Measurements from ENCODE around the gene DGLUCY.

The DGLUCY gene

DNA sequence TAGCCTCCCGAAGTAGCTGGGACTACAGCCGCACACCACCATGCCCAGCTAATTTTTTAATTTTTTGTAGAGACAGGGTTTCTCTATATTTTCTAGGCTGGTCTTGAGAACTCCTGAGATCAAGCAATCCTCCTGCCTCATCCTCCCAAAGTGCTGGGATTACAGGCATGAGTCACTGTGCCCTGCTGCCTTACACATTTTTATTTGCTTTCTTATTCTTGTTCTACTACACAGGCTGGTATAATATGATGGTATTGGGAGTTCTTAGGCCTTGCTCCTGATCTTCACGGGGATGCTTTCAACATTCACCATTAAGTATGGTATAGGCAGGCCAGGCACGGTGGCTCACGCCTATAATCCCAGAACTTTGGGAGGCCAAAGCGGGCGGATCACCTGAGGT is 21.2 kb downstream of the DGLUCY start:
- H2BK120ac ChIP-seq (ENCODE audit: low read depth, low read length), result no peak overlapping the region

DNA sequence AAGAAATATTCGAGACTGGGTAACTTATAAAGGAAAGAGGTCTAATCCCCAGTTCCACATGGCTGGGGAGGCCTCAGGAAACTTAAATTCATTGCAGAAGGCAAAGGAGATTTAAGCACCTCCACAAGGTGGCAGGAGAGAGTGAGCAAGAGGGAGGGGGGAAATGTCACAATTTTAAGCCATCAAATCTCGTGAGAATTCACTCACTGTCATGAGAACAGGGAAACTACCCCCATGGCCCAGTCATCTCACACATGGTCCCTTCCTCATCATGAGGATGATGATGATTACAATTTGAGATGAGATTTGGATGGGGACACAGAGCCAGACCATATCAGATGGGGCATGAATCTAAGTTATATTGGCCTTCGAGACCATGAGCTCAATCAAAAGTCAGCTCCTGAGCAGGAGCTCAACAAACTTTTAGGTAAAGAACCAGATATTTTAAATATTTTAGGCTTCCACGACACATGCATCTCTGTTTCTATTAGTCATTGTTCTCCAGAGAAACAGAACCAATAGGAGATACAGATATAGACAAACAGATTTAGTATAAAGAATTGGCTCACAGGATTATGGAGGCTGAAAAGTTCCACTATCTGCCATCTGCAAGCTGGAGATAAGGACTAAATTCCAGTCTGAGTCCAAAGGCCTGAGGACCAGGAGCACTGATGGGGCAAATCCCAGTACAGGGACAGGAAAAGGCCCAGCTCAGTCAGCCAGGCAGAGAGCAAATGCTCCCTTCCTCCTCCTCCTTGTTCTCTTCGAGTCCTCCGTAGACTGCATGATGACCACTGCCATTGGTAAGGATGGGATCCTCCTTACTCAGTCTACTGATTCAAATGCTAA is 24.9 kb downstream of the DGLUCY start:
- H3K18ac ChIP-seq (ENCODE audit: low read length), result no peak overlapping the region
- H3K4me2 ChIP-seq (ENCODE audit: low read length), result no peak overlapping the region
- no peak overlapping the region for H3K4me3 ChIP-seq (ENCODE audit: low read length)
- H2BK5ac ChIP-seq (ENCODE audit: low read length), result no peak overlapping the region
- DNase-seq, result peak; percentile 79
- no peak overlapping the region for H3K23ac ChIP-seq (ENCODE audit: low read length)
- WGBS (ENCODE audit: extremely low coverage, insufficient coverage, low lambda C conversion rate), result no CpG with 5 or more reads among the region's 6 CpGs
- no peaks in the 10 kb centered on the region for H3K79me1 ChIP-seq (ENCODE audit: low read length)
- H4K5ac ChIP-seq (ENCODE audit: low read length), result no peak overlapping the region
- no peak overlapping the region for H3K9ac ChIP-seq (ENCODE audit: low read length)
- H3K4ac ChIP-seq (ENCODE audit: low read depth, low read length), result no peak overlapping the region
- H3K56ac ChIP-seq (ENCODE audit: low read length), result no peak overlapping the region
- no peaks in the 10 kb centered on the region for H3K79me2 ChIP-seq (ENCODE audit: control insufficient read depth, insufficient read depth, low read length)
- no peak overlapping the region for H3K27ac ChIP-seq (ENCODE audit: low read depth, low read length)
- no peak overlapping the region for H2BK15ac ChIP-seq (replicated peaks; ENCODE audit: low read depth)
- no peaks in the 10 kb centered on the region for H3K36me3 ChIP-seq (ENCODE audit: control insufficient read depth, insufficient read depth, low read length)
- H4K8ac ChIP-seq (ENCODE audit: low read depth, low read length), result no peak overlapping the region
- H2AK5ac ChIP-seq (ENCODE audit: low read length), result no peak overlapping the region
- H3K4me1 ChIP-seq (ENCODE audit: control insufficient read depth, low read depth, low read length), result peaks cover 2% of the 10 kb centered on the region
- H3K27me3 ChIP-seq (ENCODE audit: insufficient read depth, low read length, poor library complexity), result no peaks in the 10 kb centered on the region
- H2BK120ac ChIP-seq (ENCODE audit: low read depth, low read length), result no peak overlapping the region

More for the DNA sequence above, 21.2 kb downstream of the DGLUCY start:
- no peak overlapping the region for H4K8ac ChIP-seq (ENCODE audit: low read depth, low read length)
- no peaks in the 10 kb centered on the region for H3K36me3 ChIP-seq (ENCODE audit: control insufficient read depth, insufficient read depth, low read length)
- WGBS (ENCODE audit: extremely low coverage, insufficient coverage, low lambda C conversion rate), result no CpG with 5 or more reads among the region's 7 CpGs
- H3K18ac ChIP-seq (ENCODE audit: low read length), result no peak overlapping the region
- no peak overlapping the region for H3K4me2 ChIP-seq (ENCODE audit: low read length)
- no peaks in the 10 kb centered on the region for H3K27me3 ChIP-seq (ENCODE audit: insufficient read depth, low read length, poor library complexity)
- no peaks in the 10 kb centered on the region for H3K79me2 ChIP-seq (ENCODE audit: control insufficient read depth, insufficient read depth, low read length)
- no peak overlapping the region for H2AK5ac ChIP-seq (ENCODE audit: low read length)
- no peak overlapping the region for H4K5ac ChIP-seq (ENCODE audit: low read length)
- no peaks in the 10 kb centered on the region for H3K79me1 ChIP-seq (ENCODE audit: low read length)
- no peak for DNase-seq
- no peak overlapping the region for H3K27ac ChIP-seq (ENCODE audit: low read depth, low read length)
- no peak overlapping the region for H3K9ac ChIP-seq (ENCODE audit: low read length)
- no peak overlapping the region for H2BK15ac ChIP-seq (replicated peaks; ENCODE audit: low read depth)
- H3K4me1 ChIP-seq (ENCODE audit: control insufficient read depth, low read depth, low read length), result no peaks in the 10 kb centered on the region
- H3K56ac ChIP-seq (ENCODE audit: low read length), result no peak overlapping the region
- H3K4me3 ChIP-seq (ENCODE audit: low read length), result no peak overlapping the region
- no peak overlapping the region for H2BK5ac ChIP-seq (ENCODE audit: low read length)
- H3K4ac ChIP-seq (ENCODE audit: low read depth, low read length), result no peak overlapping the region
- no peak overlapping the region for H3K23ac ChIP-seq (ENCODE audit: low read length)

DNA sequence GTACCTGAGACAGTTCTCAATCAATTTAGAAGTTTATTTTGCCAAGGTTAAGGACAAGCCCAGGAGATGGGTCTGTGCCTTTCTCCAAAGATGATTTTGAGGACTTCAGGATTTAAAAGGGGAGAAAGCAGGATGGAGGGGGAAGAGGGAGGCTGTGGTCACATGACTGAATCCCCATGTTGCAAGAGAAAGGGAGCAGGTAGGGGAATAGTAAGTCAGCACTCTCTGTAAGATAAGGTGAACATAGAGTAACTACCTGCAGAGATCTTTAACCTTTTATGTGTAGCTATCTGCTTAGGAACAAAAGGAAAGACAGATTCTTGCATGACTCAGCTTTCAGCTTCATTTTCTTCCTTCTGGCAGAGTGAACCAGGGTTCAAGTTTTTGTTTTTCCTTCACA is 25.9 kb downstream of the DGLUCY start:
- Histone ChIP-seq H3K56ac (ENCODE audit: low read length) (no peak overlapping the region), H3K18ac (ENCODE audit: low read length) (no peak overlapping the region), H4K8ac (ENCODE audit: low read depth, low read length) (no peak overlapping the region), H3K23ac (ENCODE audit: low read length) (no peak overlapping the region), H3K79me1 (ENCODE audit: low read length) (no peaks in the 10 kb centered on the region), H3K4ac (ENCODE audit: low read depth, low read length) (no peak overlapping the region), H4K5ac (ENCODE audit: low read length) (no peak overlapping the region), H2AK5ac (ENCODE audit: low read length) (no peak overlapping the region), H3K4me3 (ENCODE audit: low read length) (no peak overlapping the region), H3K9ac (ENCODE audit: low read length) (no peak overlapping the region), H2BK120ac (ENCODE audit: low read depth, low read length) (no peak overlapping the region), H3K27ac (ENCODE audit: low read depth, low read length) (no peak overlapping the region), H3K79me2 (ENCODE audit: control insufficient read depth, insufficient read depth, low read length) (no peaks in the 10 kb centered on the region), H2BK15ac (replicated peaks; ENCODE audit: low read depth) (no peak overlapping the region), H3K36me3 (ENCODE audit: control insufficient read depth, insufficient read depth, low read length) (no peaks in the 10 kb centered on the region), H2BK5ac (ENCODE audit: low read length) (no peak overlapping the region), H3K4me1 (ENCODE audit: control insufficient read depth, low read depth, low read length) (peaks cover 2% of the 10 kb centered on the region), H3K4me2 (ENCODE audit: low read length) (no peak overlapping the region), H3K27me3 (ENCODE audit: insufficient read depth, low read length, poor library complexity) (no peaks in the 10 kb centered on the region)
- DNase-seq, result no peak

DNA sequence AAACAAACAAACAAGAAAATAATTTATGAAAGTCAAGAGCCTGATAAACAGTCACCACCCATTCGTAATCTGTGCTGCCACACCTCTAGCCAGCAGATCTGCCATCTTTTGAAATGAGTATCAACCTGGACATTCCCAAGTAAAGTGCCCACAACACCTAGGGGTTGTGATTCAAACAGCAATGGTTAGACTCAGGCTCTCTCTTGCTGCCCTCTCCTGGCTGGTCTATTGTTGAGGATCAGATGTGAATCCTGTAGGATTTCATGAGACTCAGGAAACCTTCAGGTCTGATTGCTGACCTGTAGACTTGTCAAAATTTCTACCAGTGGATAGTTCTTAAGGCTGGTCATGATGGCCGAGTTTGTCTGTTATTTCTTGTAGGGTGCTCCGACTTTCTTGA is 26.8 kb downstream of the DGLUCY start:
- no peaks in the 10 kb centered on the region for H3K79me1 ChIP-seq (ENCODE audit: low read length)

DNA sequence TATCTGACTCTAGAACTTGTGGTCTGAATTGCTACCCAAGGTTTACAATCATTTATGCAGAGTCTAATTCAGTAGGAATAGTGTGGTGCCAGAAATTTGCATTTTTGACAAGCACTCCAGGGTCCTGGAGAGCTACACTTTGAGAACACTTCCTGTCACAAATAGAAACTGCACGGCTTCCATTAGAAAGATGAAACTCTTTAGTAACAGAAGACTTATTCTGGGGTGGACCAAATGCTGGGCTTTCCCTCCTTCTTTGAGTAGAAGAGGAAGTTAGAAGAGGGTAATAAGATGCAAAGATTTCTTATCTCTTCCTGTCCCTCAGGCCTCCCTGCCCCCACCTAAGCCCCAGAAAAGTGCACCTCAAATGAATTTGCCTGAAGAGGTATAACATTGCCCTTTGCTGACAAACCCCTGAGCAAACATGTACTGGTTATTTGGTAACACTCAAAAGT is 28.4 kb downstream of the DGLUCY start:
- no CpG with 5 or more reads among the region's 1 CpG for WGBS (ENCODE audit: extremely low coverage, insufficient coverage, low lambda C conversion rate)
- no peaks in the 10 kb centered on the region for H3K79me1 ChIP-seq (ENCODE audit: low read length)
- H3K4me2 ChIP-seq (ENCODE audit: low read length), result no peak overlapping the region
- no peaks in the 10 kb centered on the region for H3K27me3 ChIP-seq (ENCODE audit: insufficient read depth, low read length, poor library complexity)
- no peak overlapping the region for H2AK5ac ChIP-seq (ENCODE audit: low read length)
- no peak for DNase-seq
- no peaks in the 10 kb centered on the region for H3K36me3 ChIP-seq (ENCODE audit: control insufficient read depth, insufficient read depth, low read length)
- H3K23ac ChIP-seq (ENCODE audit: low read length), result no peak overlapping the region
- H3K18ac ChIP-seq (ENCODE audit: low read length), result no peak overlapping the region
- H3K9ac ChIP-seq (ENCODE audit: low read length), result no peak overlapping the region
- no peak overlapping the region for H3K56ac ChIP-seq (ENCODE audit: low read length)
- H3K4me1 ChIP-seq (ENCODE audit: control insufficient read depth, low read depth, low read length), result peaks cover 2% of the 10 kb centered on the region
- no peak overlapping the region for H2BK120ac ChIP-seq (ENCODE audit: low read depth, low read length)
- no peak overlapping the region for H4K8ac ChIP-seq (ENCODE audit: low read depth, low read length)
- H3K4ac ChIP-seq (ENCODE audit: low read depth, low read length), result no peak overlapping the region
- H2BK5ac ChIP-seq (ENCODE audit: low read length), result no peak overlapping the region
- no peak overlapping the region for H4K5ac ChIP-seq (ENCODE audit: low read length)
- no peak overlapping the region for H3K27ac ChIP-seq (ENCODE audit: low read depth, low read length)
- no peak overlapping the region for H2BK15ac ChIP-seq (replicated peaks; ENCODE audit: low read depth)
- H3K4me3 ChIP-seq (ENCODE audit: low read length), result no peak overlapping the region
- H3K79me2 ChIP-seq (ENCODE audit: control insufficient read depth, insufficient read depth, low read length), result no peaks in the 10 kb centered on the region

More for the DNA sequence above, 26.8 kb downstream of the DGLUCY start:
- H3K4me3 ChIP-seq (ENCODE audit: low read length), result no peak overlapping the region
- no peak overlapping the region for H4K8ac ChIP-seq (ENCODE audit: low read depth, low read length)
- H3K18ac ChIP-seq (ENCODE audit: low read length), result no peak overlapping the region
- H3K4me2 ChIP-seq (ENCODE audit: low read length), result no peak overlapping the region
- no peak overlapping the region for H3K4ac ChIP-seq (ENCODE audit: low read depth, low read length)
- no peak overlapping the region for H2BK5ac ChIP-seq (ENCODE audit: low read length)
- H2BK15ac ChIP-seq (replicated peaks; ENCODE audit: low read depth), result no peak overlapping the region
- peak; percentile 88 for DNase-seq
- H2BK120ac ChIP-seq (ENCODE audit: low read depth, low read length), result no peak overlapping the region
- H3K27ac ChIP-seq (ENCODE audit: low read depth, low read length), result no peak overlapping the region
- no peak overlapping the region for H2AK5ac ChIP-seq (ENCODE audit: low read length)
- no peaks in the 10 kb centered on the region for H3K36me3 ChIP-seq (ENCODE audit: control insufficient read depth, insufficient read depth, low read length)
- no peak overlapping the region for H4K5ac ChIP-seq (ENCODE audit: low read length)
- no CpG with 5 or more reads among the region's 3 CpGs for WGBS (ENCODE audit: extremely low coverage, insufficient coverage, low lambda C conversion rate)
- no peaks in the 10 kb centered on the region for H3K27me3 ChIP-seq (ENCODE audit: insufficient read depth, low read length, poor library complexity)
- peaks cover 2% of the 10 kb centered on the region for H3K4me1 ChIP-seq (ENCODE audit: control insufficient read depth, low read depth, low read length)
- H3K79me2 ChIP-seq (ENCODE audit: control insufficient read depth, insufficient read depth, low read length), result no peaks in the 10 kb centered on the region
- no peak overlapping the region for H3K23ac ChIP-seq (ENCODE audit: low read length)
- no peak overlapping the region for H3K56ac ChIP-seq (ENCODE audit: low read length)
- H3K9ac ChIP-seq (ENCODE audit: low read length), result no peak overlapping the region

DNA sequence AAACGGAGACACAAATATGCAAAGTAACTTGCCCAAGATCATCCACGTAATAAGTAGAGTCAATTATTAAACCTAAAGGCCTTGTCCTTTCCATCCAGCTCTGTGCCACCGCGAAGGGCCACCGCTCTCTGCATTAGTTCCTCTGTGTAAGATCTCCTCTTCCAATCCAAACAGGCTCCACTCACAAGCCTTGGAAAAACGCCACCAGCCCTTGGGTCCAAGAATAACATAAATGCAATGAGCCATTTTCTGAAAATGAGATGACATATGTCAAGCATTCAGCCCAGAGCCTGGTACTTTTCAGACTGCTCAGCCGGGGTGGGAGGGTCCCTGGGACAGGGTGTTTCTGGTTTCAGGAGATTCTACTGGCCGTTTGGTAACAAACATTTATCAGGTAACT is 30.0 kb downstream of the DGLUCY start:
- Histone ChIP-seq H2BK15ac (replicated peaks; ENCODE audit: low read depth) (no peak overlapping the region), H2BK5ac (ENCODE audit: low read length) (no peak overlapping the region), H3K4ac (ENCODE audit: low read depth, low read length) (no peak overlapping the region), H3K27ac (ENCODE audit: low read depth, low read length) (no peak overlapping the region), H4K5ac (ENCODE audit: low read length) (no peak overlapping the region), H3K36me3 (ENCODE audit: control insufficient read depth, insufficient read depth, low read length) (no peaks in the 10 kb centered on the region), H3K27me3 (ENCODE audit: insufficient read depth, low read length, poor library complexity) (no peaks in the 10 kb centered on the region), H3K9ac (ENCODE audit: low read length) (no peak overlapping the region), H2AK5ac (ENCODE audit: low read length) (no peak overlapping the region), H3K4me1 (ENCODE audit: control insufficient read depth, low read depth, low read length) (peaks cover 2% of the 10 kb centered on the region), H3K18ac (ENCODE audit: low read length) (no peak overlapping the region), H4K8ac (ENCODE audit: low read depth, low read length) (no peak overlapping the region), H3K23ac (ENCODE audit: low read length) (no peak overlapping the region), H3K79me2 (ENCODE audit: control insufficient read depth, insufficient read depth, low read length) (no peaks in the 10 kb centered on the region), H3K4me3 (ENCODE audit: low read length) (no peak overlapping the region), H3K79me1 (ENCODE audit: low read length) (no peaks in the 10 kb centered on the region), H3K4me2 (ENCODE audit: low read length) (no peak overlapping the region), H2BK120ac (ENCODE audit: low read depth, low read length) (no peak overlapping the region), H3K56ac (ENCODE audit: low read length) (no peak overlapping the region)
- no CpG with 5 or more reads among the region's 8 CpGs for WGBS (ENCODE audit: extremely low coverage, insufficient coverage, low lambda C conversion rate)
- DNase-seq, result no peak

All from mesendoderm (in vitro differentiated cells).